GM12873 (cell line): ENCODE results near the gene HAUS7.

Experiments
- TF ChIP-seq, protein P1 (sequence below): IDR thresholded peaks from 2 replicates; pipeline ENCODE4 v1.5.1; 2012; ENCODE audit warnings: low read depth, mild to moderate bottlenecking, moderate library complexity, low read length, control low read depth; ENCODE audit not compliant: insufficient read depth; ENCODE audit errors: missing control alignments

The HAUS7 gene

DNA sequence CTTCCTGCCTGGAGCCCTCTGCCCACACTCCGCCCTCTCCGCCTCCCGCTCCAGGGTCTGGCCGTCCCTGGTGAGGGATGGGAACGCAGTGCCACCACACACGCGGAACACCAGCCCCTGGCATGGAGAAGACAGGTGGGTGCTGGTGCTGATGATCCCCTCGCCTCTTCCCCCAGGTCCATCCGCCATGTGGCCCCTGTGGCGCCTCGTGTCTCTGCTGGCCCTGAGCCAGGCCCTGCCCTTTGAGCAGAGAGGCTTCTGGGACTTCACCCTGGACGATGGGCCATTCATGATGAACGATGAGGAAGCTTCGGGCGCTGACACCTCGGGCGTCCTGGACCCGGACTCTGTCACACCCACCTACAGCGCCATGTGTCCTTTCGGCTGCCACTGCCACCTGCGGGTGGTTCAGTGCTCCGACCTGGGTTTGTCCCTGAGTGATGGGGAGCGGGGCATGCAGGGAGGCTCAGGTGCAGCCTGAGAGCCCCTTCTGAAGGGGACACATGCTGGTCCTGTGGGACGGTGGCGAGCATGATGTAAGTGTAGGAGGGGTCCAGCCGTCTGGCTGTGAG is 34.2 kb upstream of the HAUS7 start:
- TF ChIP-seq, protein P1, sequence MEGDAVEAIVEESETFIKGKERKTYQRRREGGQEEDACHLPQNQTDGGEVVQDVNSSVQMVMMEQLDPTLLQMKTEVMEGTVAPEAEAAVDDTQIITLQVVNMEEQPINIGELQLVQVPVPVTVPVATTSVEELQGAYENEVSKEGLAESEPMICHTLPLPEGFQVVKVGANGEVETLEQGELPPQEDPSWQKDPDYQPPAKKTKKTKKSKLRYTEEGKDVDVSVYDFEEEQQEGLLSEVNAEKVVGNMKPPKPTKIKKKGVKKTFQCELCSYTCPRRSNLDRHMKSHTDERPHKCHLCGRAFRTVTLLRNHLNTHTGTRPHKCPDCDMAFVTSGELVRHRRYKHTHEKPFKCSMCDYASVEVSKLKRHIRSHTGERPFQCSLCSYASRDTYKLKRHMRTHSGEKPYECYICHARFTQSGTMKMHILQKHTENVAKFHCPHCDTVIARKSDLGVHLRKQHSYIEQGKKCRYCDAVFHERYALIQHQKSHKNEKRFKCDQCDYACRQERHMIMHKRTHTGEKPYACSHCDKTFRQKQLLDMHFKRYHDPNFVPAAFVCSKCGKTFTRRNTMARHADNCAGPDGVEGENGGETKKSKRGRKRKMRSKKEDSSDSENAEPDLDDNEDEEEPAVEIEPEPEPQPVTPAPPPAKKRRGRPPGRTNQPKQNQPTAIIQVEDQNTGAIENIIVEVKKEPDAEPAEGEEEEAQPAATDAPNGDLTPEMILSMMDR, result no peak

DNA sequence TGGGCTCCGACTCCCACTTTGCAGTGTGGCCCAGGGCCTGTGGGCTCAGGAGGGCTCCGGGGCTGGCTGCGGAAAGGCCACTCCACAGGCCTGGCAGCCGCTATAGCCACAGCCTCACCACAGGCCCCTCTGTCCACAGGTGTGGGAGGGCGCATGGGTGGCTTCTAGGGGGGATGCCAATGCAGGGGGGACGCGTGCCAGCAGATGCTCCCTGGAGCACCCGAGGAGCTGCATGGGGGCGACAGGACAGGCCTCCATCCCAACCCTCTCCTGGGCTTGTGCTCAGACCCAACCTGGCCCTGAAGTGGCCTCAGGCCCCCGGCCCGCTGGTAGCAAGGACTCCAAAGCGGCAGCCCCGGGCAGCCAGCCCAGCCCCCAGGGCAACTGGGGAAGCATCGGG is 32.4 kb upstream of the HAUS7 start:
- TF ChIP-seq, protein P1, result no peak

DNA sequence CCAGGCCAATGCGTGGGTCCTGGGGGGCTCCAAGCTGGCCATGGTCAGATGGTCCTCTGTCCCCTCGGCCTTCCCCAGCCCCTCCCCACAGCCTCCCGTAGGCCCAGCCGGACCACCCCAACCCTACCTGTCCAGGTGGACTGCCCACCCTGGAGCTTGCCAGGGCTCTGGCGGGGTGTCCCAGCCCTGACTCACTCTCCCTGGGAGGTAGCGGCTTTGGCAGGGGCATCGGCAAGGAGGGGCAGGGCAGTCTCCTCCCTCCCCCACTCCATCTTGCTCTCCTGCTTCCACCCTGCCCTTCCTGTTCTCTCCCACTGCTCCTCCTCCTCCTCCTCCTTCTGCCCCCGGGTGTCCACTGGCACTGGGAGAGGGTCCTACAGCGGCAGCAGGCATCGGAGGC is 31.8 kb upstream of the HAUS7 start:
- TF ChIP-seq, protein P1, result no peak

DNA sequence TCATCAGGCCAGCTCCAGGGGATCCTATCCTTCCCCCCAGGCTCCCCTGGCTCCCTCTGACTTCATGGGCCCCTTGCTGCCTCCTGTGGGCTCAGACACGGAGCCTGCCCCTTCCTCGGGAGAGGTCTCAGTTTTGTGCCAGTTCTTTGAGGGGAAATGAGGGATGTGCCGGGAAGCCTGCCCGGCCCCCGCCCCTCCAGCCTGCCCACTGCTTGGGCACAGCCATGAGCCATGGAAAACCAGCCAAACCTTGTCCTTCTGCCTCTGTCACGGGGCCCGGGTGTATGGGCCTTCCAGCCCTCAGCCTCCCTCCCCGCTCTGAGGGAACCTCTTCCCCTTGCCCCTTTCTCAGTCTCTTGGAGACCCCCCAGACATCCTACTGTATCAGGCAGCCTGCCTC is 31.2 kb upstream of the HAUS7 start:
- TF ChIP-seq, protein P1, result no peak

DNA sequence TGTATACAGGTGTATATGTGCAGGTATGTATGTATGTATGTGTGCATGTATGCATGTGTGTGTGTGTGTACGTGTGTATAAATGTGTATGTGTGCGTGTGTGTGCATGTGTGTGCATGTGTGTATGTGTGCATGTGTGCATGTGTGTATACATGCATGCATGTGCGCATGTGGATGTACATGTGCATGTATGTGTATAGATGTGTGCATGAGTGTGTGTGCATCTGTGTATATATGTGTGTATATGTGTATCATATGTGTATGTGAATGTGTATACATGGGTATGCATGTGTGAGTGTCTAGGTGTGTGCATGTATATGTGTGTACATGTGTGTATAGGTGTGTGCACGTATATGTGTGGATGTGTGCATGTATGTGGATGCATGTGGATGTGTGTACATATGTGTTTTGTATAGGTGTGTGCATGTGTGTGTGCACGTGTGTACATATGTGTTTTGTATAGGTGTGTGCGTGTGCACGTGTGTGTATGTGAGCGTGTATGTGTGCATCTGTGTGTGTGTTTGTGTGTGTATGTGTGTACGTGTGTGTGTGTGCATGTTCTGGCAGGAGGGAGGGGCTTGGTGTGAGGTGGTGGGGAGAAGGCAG is 30.4 kb upstream of the HAUS7 start:
- TF ChIP-seq, protein P1, result no peak

DNA sequence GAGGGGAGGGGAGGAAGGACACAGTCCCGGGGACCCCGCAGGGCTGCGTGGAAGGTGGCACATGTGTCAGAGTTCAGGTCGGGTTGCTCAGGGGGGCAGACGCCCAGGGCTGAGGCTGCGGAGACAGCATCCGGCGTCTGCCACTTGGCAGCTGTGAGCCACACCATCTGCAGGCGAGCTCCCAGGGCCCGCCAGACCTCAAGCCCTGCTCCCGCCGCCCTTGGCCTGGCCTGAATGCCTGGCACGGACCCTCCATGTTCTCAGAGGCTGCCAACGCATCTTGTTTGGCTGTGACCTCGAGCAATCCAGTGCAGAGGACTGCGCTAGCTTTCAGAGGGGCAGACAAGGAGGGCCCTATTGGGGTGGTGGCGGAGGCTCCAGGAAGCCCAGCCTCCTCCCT is 29.5 kb upstream of the HAUS7 start:
- TF ChIP-seq, protein P1, result no peak

DNA sequence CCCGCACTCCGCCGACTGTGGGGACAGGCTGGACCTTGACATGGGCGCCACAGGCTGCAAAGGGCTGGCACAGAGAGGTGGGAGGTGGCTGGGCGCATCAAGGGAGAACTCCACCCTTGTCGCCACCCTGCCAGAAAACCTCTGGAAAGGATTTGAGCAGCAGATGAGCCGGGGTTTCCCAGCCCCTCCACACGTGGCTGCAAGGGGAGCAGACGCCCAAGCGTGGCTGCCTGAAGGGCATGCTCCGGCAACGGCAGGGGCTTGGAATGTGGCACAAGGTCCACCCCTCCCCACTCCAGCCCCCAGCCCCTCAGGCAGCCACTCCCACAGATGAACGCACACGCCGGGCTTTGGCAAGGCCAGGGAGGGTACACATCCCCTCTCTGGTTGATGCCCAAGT is 29.0 kb upstream of the HAUS7 start:
- TF ChIP-seq, protein P1, result no peak

DNA sequence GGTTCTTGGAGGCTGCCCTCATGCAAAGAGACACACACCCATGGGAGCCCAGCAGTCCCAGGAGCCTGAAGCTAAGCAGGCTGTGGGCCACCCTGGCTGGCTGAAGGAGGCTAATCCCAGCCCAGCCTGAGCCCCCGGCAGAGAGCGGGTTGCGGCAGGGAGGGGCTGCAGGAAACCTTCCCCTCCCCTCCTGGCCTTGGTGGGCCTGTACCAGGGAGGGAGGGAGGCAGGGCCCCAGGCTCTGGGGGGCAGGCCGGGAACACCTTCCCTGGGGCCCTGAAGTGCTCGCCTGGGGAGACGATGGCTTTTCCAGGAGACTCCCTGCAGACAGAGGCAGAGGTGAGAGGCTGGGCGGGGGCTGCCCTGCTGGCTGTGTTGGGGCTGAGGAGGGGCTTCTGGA is 28.1 kb upstream of the HAUS7 start:
- TF ChIP-seq, protein P1, result no peak
